Prostate gland (tissue), 2 donors: ENCODE data around the gene TBX2. TPM values are rescaled to one million over a fixed set of nuclear protein-coding genes. Genes with fewer than 3 reads are reported as not detected.

Source experiments
- DNase-seq: peaks from one replicate; pipeline ENCODE4 v3.0.0-alpha.2; 2019; ENCODE audit warnings: low spot score
- H3K27ac ChIP-seq, 2 donors: fragments of 200-600 bp; sonication (generic); 2 replicates each; pipeline ENCODE4 v1.5.1; 2017 to 2019
- H3K27me3 ChIP-seq: fragments of 200-600 bp; sonication (generic); replicated peaks from 2 replicates; pipeline ENCODE4 v1.5.1; 2019; ENCODE audit not compliant: insufficient read depth
- H3K36me3 ChIP-seq, 2 donors: fragments of 200-600 bp; sonication (generic); 1 replicate in 1 of 2; 2 replicates in 1 of 2; pipeline versions ENCODE4 v1.5.1 to v1.8.1; 2017 to 2019
- H3K4me1 ChIP-seq: fragments of 200-600 bp; sonication (generic); replicated peaks from 2 replicates; pipeline ENCODE4 v1.5.1; 2019
- H3K4me3 ChIP-seq, 2 donors: fragments of 200-600 bp; sonication (generic); 2 replicates each; pipeline ENCODE4 v1.5.1; 2017 to 2019
- H3K9me3 ChIP-seq: fragments of 200-600 bp; sonication (generic); 2 replicates; pipeline ENCODE4 v1.5.1; 2017
- POLR2A ChIP-seq: fragments of 450-650 bp; IDR thresholded peaks from one replicate; pipeline ENCODE4 v1.6.1; 2016; ENCODE audit warnings: antibody characterized with exemption, mild to moderate bottlenecking
- POLR2AphosphoS5 ChIP-seq: sonication (generic); formaldehyde crosslinking; IDR thresholded peaks from one replicate; pipeline ENCODE4 v1.6.1; 2017; ENCODE audit warnings: antibody characterized with exemption
- WGBS: methylation state at CpG from one replicate; pipeline ENCODE4 v1.1.5; 2018; 5-methylcytosine and 5-hydroxymethylcytosine counted together
- intact Hi-C: fragments of 100-400 bp; cut with DNase I; formaldehyde crosslinking; loops from one replicate; pipeline ENCODE4 v1.14.2; 2022
- total RNA-seq, 2 donors: library from RNA; depleted of rRNA; stranded (reverse); fragments of >200 nt; gene quantifications; one replicate each; pipeline ENCODE4 v1.1.0, GENCODE V29; 2016
- TF ChIP-seq, protein P1 (sequence below), 4 experiments: fragments of 200-600 bp in 2 of 4; fragments of 450-650 bp in 2 of 4; sonication (generic) in 2 of 4; IDR thresholded peaks; 1 replicate in 3 of 4; 2 replicates in 1 of 4; pipeline ENCODE4 v1.5.1; 2016 to 2019; ENCODE audit warnings: antibody characterized with exemption in 4 of 4, mild to moderate bottlenecking in 2 of 4, moderate library complexity in 2 of 4

TBX2 gene
- total RNA-seq, 2 donors from 2014 or later, result 9.2 to 34.1 TPM

DNA sequence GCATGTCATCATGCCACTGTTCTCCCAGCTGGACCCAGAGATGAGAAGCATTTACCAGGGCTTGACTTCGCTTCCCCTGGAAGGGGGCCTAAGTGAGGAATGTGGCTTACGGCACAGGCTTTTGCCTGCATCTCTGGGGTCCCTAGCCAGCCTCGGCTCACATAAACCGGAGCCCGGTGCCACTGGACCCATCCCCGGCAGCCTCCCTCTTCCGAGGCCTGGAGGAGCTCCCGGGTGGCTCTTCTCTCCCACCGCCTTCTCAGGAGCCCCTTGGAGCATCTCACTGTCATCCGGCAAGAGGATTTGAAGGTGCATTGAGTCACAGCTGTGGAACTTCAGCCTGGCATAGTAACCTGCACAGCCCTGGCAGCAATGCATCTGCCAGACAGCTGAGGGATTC lies 29.9 kb upstream of the TBX2 start:
- Histone ChIP-seq H3K9me3 (no peaks in the 10 kb centered on the region), H3K27ac (no peak overlapping the region), H3K4me3 (no peak overlapping the region), H3K4me1 (no peaks in the 10 kb centered on the region), H3K27me3 (no peaks in the 10 kb centered on the region), H3K36me3 (no peaks in the 10 kb centered on the region)
- DNase-seq, result no peak
- 92% methylated on average over 10 of the region's 10 CpGs for WGBS
- intact Hi-C loops, result no loop called here
- no peak for TF ChIP-seq POLR2A
- no peak for TF ChIP-seq POLR2AphosphoS5
- TF ChIP-seq, protein P1, sequence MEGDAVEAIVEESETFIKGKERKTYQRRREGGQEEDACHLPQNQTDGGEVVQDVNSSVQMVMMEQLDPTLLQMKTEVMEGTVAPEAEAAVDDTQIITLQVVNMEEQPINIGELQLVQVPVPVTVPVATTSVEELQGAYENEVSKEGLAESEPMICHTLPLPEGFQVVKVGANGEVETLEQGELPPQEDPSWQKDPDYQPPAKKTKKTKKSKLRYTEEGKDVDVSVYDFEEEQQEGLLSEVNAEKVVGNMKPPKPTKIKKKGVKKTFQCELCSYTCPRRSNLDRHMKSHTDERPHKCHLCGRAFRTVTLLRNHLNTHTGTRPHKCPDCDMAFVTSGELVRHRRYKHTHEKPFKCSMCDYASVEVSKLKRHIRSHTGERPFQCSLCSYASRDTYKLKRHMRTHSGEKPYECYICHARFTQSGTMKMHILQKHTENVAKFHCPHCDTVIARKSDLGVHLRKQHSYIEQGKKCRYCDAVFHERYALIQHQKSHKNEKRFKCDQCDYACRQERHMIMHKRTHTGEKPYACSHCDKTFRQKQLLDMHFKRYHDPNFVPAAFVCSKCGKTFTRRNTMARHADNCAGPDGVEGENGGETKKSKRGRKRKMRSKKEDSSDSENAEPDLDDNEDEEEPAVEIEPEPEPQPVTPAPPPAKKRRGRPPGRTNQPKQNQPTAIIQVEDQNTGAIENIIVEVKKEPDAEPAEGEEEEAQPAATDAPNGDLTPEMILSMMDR (IDR thresholded peaks at IDR 0.05), result no peak

DNA sequence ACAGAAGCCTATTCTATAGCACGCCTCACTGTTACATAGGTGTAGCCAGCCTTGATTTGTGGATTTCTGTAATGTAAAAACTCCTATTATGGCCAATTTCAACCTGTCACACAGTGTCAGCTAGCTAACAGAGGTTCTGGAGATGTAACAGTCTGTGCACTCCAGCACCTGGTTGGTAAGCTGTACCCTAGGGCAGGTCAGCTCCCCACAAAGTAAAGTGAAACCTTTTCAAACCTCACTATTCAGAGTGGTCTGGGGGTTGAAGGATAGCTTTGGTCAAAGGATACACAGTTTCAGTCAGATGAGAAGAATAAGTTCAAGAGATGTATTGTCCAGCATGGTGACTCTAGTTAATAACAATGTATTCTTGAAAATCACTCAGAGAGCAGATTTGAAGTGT lies 28.5 kb upstream of the TBX2 start:
- no peak for DNase-seq
- Histone ChIP-seq H3K9me3 (no peaks in the 10 kb centered on the region), H3K27me3 (no peaks in the 10 kb centered on the region), H3K27ac (no peak overlapping the region), H3K4me3 (no peak overlapping the region), H3K36me3 (no peaks in the 10 kb centered on the region), H3K4me1 (no peaks in the 10 kb centered on the region)
- TF ChIP-seq POLR2A (no peak), POLR2AphosphoS5 (no peak)
- TF ChIP-seq, protein P1 (IDR thresholded peaks at IDR 0.05), result no peak
- intact Hi-C loops, result no loop called here
- 91% methylated on average over 1 of the region's 1 CpG for WGBS

DNA sequence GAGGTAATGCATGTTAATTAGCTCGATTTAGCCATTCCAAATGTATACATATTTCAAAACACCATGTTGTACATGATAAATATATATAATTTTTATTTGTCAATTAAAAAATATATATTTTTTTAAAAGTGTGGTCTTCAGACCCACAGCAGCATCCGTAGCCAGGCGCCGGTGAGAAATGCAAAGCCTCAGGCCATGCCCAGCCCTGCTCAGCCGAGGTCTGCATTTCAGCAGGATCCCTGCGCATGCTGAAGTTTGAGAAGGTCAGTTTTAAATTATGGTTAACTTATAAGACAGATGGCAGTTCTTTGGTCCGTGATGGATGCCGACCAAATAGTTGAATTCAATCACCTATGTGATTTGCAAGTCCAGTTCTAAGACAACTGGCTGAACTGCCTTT lies 28.0 kb upstream of the TBX2 start:
- TF ChIP-seq POLR2A, result no peak
- no peak for TF ChIP-seq POLR2AphosphoS5
- TF ChIP-seq, protein P1 (IDR thresholded peaks at IDR 0.05), result no peak
- Histone ChIP-seq H3K4me1 (no peaks in the 10 kb centered on the region), H3K4me3 (no peak overlapping the region), H3K27ac (no peak overlapping the region), H3K27me3 (no peaks in the 10 kb centered on the region), H3K36me3 (no peaks in the 10 kb centered on the region), H3K9me3 (no peaks in the 10 kb centered on the region)
- intact Hi-C loops, result no loop called here
- 96% methylated on average over 8 of the region's 8 CpGs for WGBS
- no peak for DNase-seq

DNA sequence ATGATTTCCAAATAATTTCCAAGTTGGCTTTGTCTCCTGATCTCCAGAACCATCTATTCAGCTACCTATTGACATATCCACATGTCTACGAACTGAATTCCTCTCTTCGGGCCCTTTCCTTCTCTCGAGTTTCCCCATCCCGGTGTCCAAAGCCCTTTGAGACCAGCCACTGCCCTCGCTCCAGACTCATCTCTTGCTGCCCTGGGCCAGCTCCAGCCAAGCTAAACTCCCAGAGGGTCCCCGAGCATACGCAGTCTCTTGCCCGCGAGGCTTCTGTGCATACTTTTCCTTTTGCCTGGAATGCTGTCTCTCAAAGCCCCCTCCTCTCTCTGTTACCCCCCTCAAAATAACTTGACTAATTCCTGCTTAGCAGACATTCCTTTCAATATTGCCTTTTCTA lies 27.2 kb upstream of the TBX2 start:
- no peaks in the 10 kb centered on the region for H3K9me3 ChIP-seq
- DNase-seq, result no peak
- H3K27me3 ChIP-seq, result no peaks in the 10 kb centered on the region
- no peak overlapping the region for H3K27ac ChIP-seq
- TF ChIP-seq, protein P1 (IDR thresholded peaks at IDR 0.05), result no peak
- TF ChIP-seq POLR2A, result no peak
- TF ChIP-seq POLR2AphosphoS5, result no peak
- no peaks in the 10 kb centered on the region for H3K4me1 ChIP-seq
- intact Hi-C loops, result no loop called here
- no peak overlapping the region for H3K4me3 ChIP-seq
- 76% methylated on average over 9 of the region's 9 CpGs for WGBS
- no peaks in the 10 kb centered on the region for H3K36me3 ChIP-seq

DNA sequence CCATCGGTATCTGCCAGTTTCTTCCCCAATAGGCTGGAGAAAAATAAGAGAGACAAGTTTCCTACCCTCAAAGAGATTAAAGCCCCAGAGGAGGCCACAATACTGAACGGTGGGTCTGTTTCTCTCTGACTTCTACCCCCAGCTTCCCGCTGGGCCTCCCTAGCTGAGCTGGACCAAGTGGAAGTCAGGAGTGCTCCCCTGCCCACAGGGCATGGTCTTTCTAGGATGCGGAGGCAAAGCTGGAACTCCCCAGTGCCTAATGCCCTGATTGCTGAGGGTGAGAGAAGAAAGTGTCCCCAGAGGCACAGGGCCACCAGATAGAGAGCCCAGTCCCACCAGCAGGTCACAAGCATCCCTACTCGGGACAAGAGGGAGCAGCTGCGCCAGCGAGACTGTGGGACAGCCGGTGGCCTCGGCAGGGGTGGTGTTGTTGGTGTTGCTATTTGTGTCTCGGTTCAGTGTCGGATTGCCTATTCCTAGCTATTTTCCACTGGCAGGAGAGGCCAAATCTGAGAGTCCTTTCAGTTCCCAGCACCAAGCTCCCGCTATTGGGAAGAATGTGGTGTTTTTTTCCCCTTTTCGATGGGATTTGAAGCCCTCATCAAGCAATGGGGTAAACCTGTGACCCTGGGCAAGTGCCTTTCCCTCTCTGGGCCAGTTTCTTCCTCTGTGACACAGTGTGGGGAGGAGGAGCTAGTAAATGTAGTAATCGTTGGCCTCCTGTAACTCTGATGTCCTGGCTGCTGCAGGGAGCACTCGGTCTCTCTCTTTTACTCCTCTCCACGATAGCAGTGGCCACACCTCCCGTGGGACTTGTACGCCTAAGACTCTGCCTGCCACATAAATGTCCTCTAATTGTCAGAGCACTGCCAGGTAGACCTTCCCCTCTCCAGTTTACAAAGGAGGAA lies 22.5 kb upstream of the TBX2 start:
- WGBS, result 84% methylated on average over 18 of the region's 18 CpGs
- H3K4me3 ChIP-seq, result no peak overlapping the region
- no peak for DNase-seq
- no peaks in the 10 kb centered on the region for H3K36me3 ChIP-seq
- intact Hi-C loops, result no loop called here
- TF ChIP-seq, protein P1 (IDR thresholded peaks at IDR 0.05), result no peak
- TF ChIP-seq POLR2A, result no peak
- TF ChIP-seq POLR2AphosphoS5, result no peak
- no peaks in the 10 kb centered on the region for H3K4me1 ChIP-seq
- H3K9me3 ChIP-seq, result no peaks in the 10 kb centered on the region
- H3K27ac ChIP-seq, result no peak overlapping the region
- no peaks in the 10 kb centered on the region for H3K27me3 ChIP-seq
